ENCODE data around the gene CCDC149. TPM values are rescaled to one million over a fixed set of nuclear protein-coding genes. Genes with fewer than 3 reads are reported as not detected.

CCDC149 gene
- total and polyA plus RNA-seq, 2 of the 4 experiments (the other 2 are of a cell fraction): 6.7 to 7.0 TPM

GRCh38 chr4:24896977-24897376, 15.9 kb downstream of the CCDC149 start:
- Histone ChIP-seq H2BK15ac (ENCODE audit: low read depth, low read length) (no peak overlapping the region), H3K14ac (replicated peaks; ENCODE audit: low read depth, low read length) (no peak overlapping the region), H4K8ac (ENCODE audit: low read depth in 2 of 2, low read length in 2 of 2) (no peak overlapping the region), H3K4me3 (ENCODE audit: insufficient read depth, low read depth, low read length) (no peak overlapping the region), H2AK5ac (ENCODE audit: low read depth, low read length) (no peak overlapping the region), H3K9me3 (ENCODE audit: control insufficient read depth, insufficient read depth, low read length) (no peaks in the 10 kb centered on the region), H3K23ac (ENCODE audit: low read depth, low read length) (no peak overlapping the region), H3K36me3 (ENCODE audit: control insufficient read depth, insufficient read depth, low read length) (no peaks in the 10 kb centered on the region), H2BK5ac (ENCODE audit: low read depth, low read length, poor library complexity, severe bottlenecking) (no peak overlapping the region), H3K79me1 (ENCODE audit: low read depth in 1 of 2, low read length in 2 of 2) (peaks cover 0 to 5% of the 10 kb centered on the region in 2 experiments; a peak in 2 of 4 replicates), H3K4me2 (ENCODE audit: low read depth, low read length) (no peak overlapping the region), H3K9me1 (ENCODE audit: insufficient read depth, low read length) (peaks cover 7% of the 10 kb centered on the region; the same call in 1 of the 2 replicates), H3K9ac (ENCODE audit: low read depth, low read length) (no peak overlapping the region), H3K27ac (ENCODE audit: insufficient read depth, low read length) (no peak overlapping the region), H3K18ac (ENCODE audit: low read depth, low read length) (no peak overlapping the region), H2AFZ (replicated peaks; ENCODE audit: low read length, poor library complexity) (no peak overlapping the region), H4K5ac (ENCODE audit: low read depth, low read length) (no peak overlapping the region), H3K4me1 (ENCODE audit: control insufficient read depth, insufficient read depth, low read length) (peaks cover 2% of the 10 kb centered on the region; the same call in 1 of the 2 replicates), H4K20me1 (ENCODE audit: insufficient read depth, low read length) (no peaks in the 10 kb centered on the region), H2AK9ac (replicated peaks; ENCODE audit: low read depth, low read length, poor library complexity) (no peak overlapping the region), H3K56ac (ENCODE audit: extremely low read depth, insufficient read depth, low read length) (no peak overlapping the region), H3K4ac (ENCODE audit: low read depth, low read length) (no peak overlapping the region), H4K91ac (ENCODE audit: insufficient read depth, low read depth, low read length) (no peak overlapping the region), H2BK20ac (ENCODE audit: low read depth, low read length) (no peak overlapping the region), H2BK120ac (ENCODE audit: low read depth, low read length) (no peak overlapping the region), H3K27me3 (ENCODE audit: control insufficient read depth, insufficient read depth, low read length) (no peaks in the 10 kb centered on the region)
- no TSS peak for BruUV-seq (replicated peaks)
- ChIA-PET POLR2A (ENCODE audit: unreplicated experiment) (no interaction called here), CTCF (interaction anchor here (0.6 kb wide), 1 partner anchor 189 kb away, joined by 3 read pairs; no protein-coding TSS in a partner anchor)
- no peak for ATAC-seq (ENCODE audit: low read depth)
- no peak for TF ChIP-seq NFE2L2 (IDR thresholded peaks at IDR 0.05; ENCODE audit: low read depth, low read length)
- TF ChIP-seq SMC3 (IDR thresholded peaks at IDR 0.05; ENCODE audit: low read depth, low read length): no peak
- TF ChIP-seq POLR2A (IDR thresholded peaks at IDR 0.05; ENCODE audit: low read depth, low read length): no peak
- no peak for TF ChIP-seq CTCF (conservative IDR thresholded peaks at IDR 0.05; ENCODE audit: low read depth, low read length)
- no peak for TF ChIP-seq RAD21 (IDR thresholded peaks at IDR 0.05; ENCODE audit: low read length)
- TF ChIP-seq ELK1 (IDR thresholded peaks at IDR 0.05; ENCODE audit: borderline replicate concordance, low read depth, low read length): no peak
- TF ChIP-seq FOS (IDR thresholded peaks at IDR 0.05; ENCODE audit: low read depth, low read length): no peak
- no peak for TF ChIP-seq BHLHE40 (IDR thresholded peaks at IDR 0.05; ENCODE audit: low read depth, low read length)
- 92% methylated on average over 2 of the region's 5 CpGs; no CpG with 5 or more reads in 1 of the 2 experiments for WGBS, 2 experiments (ENCODE audit: extremely low coverage in 2 of 2, insufficient read length in 1 of 2)
- intact Hi-C loops (cut with micrococcal nuclease): no loop called here
- in situ Hi-C loops (cut with MboI; ENCODE audit: low sequenced_read_pairs): no loop called here
- dilution Hi-C loops (cut with HindIII; ENCODE audit: low sequenced_read_pairs, unreplicated experiment): no loop called here
- DNase-seq: no peak

Data from IMR-90 (cell line).